ENCODE results near the gene ZFPM1. TPM values are rescaled to one million over a fixed set of nuclear protein-coding genes. Genes with fewer than 3 reads are reported as not detected.

ZFPM1 gene
- total and polyA plus RNA-seq, 7 donors: 0.43 to 2.9 (median 2.3) TPM

DNA sequence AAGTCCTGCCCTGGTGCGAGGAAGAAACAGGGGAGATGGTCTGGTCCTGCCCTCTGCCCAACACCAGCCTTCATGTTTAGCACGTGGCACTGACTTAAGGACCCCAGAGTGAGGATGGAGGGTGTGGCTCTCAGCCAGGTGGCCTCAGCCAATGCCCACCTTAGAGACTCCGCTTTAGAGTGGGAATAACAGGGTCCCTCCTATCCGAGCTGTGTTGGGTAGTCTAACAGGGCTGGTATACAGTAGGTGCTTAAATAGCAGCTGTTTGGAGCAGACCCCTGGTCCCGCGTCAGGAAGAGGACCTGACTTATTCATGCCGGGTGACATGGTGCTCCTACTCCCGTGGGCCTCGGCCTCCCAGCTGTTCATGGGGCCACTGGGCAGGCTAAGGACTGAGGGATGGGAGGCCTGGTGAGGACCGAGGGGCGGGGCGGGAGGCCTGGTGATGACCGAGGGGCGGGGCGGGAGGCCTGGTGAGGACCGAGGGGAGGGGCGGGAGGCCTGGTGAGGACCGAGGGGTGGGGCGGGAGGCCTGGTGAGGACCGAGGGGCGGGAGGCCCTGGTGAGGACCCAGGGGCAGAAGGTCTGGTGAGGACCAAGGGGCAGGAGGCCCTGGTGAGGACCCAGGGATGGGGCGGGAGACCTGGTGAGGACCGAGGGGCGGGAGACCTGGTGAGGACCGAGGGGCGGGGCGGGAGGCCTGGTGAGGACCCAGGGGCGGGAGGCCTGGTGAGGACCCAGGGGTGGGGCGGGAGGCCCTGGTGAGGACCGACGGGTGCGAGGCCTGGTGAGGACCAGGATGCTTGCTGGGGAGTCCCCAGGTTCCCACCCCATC is 7.6 kb downstream of the ZFPM1 start:
- intact Hi-C loops (cut with DNase I): no loop called here
- TF ChIP-seq, protein P1, sequence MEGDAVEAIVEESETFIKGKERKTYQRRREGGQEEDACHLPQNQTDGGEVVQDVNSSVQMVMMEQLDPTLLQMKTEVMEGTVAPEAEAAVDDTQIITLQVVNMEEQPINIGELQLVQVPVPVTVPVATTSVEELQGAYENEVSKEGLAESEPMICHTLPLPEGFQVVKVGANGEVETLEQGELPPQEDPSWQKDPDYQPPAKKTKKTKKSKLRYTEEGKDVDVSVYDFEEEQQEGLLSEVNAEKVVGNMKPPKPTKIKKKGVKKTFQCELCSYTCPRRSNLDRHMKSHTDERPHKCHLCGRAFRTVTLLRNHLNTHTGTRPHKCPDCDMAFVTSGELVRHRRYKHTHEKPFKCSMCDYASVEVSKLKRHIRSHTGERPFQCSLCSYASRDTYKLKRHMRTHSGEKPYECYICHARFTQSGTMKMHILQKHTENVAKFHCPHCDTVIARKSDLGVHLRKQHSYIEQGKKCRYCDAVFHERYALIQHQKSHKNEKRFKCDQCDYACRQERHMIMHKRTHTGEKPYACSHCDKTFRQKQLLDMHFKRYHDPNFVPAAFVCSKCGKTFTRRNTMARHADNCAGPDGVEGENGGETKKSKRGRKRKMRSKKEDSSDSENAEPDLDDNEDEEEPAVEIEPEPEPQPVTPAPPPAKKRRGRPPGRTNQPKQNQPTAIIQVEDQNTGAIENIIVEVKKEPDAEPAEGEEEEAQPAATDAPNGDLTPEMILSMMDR (IDR thresholded peaks at IDR 0.05): no peak
- H3K9me3 ChIP-seq: no peaks in the 10 kb centered on the region
- 82 to 86% (median 82%) methylated on average over 10 to 31 of the region's 32 CpGs for WGBS, 3 donors
- no peaks in the 10 kb centered on the region for H3K36me3 ChIP-seq (ENCODE audit: insufficient read depth in 1 of 2, low read depth in 1 of 2)
- no peak for DNase-seq
- no peak overlapping the region for H3K4me3 ChIP-seq
- peaks cover 5% of the 10 kb centered on the region for H3K4me1 ChIP-seq
- ATAC-seq: no peak
- no peak overlapping the region for H3K27ac ChIP-seq
- peaks cover 0 to 30% (median 9%) of the 10 kb centered on the region in 3 donors for H3K27me3 ChIP-seq (ENCODE audit: insufficient read depth in 3 of 3, low read length in 2 of 3)

DNA sequence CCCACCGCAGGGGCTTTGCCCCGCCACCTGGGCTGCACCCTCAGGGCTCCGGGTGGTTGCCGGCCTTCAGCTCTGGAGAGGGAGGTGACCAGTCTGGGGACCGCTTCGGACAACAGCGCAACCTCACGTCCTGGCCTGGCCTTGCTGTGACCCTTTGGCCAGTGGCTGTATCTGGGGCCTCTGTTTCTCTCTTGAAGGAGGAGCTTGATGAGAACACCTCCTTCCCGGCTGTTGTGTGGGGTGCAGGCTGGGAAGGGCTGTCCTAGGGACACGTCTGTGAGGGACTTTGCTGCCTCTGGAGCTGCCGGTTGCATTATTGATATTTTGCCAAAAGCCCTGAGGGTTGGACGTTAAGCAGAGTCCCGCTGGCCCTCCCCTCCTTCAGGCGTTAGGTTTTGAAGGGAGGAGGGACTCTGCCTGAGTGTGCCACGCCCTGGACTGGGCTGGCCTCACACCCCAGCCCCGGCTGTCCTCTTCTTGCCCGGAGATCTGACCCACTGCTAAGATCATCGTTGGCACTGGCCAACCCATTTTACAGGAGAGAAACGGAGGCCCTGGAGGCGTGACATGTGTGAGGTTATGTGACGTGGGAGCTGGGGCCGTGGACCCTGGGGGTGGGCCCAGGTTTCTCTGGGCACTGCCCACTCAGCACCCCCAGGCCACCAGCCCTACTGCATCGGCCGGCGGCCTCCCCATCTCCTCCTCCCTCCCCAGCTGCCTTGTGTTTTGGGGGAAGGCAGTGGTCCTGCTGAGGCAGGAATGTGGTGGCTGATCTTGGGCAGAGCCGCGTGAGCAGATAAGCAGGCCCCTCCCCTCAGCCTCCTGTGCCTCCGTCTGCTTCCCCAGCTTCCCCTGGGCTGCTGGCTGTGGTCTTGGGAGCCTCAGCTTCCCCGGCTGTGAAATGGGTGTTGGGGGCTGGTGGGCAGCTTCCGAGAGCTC is 8.5 kb downstream of the ZFPM1 start:
- DNase-seq: no peak
- TF ChIP-seq, protein P1 (IDR thresholded peaks at IDR 0.05): no peak
- no peaks in the 10 kb centered on the region for H3K4me1 ChIP-seq

DNA sequence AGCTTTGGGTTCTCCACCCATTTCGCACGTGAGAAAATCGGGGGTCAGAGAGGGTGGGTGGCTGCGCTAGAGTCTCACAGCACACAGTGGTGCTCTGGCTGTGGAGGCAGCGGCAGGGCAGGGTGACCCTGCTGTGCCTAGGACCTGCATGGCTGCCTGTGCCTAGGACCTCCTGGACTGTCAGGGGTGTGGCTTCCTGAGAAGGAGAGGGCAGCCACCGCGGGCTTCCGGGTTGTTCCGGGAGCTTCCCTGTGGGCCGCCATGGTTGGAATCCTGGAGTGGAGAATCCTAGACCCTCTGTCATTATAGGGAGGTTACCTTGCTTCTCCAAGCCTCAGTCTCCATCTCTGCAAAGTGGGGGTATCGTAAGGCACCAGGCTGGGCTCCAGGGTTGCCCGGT is 9.3 kb downstream of the ZFPM1 start:
- Histone ChIP-seq H3K36me3 (ENCODE audit: insufficient read depth in 1 of 2, low read depth in 1 of 2) (no peaks in the 10 kb centered on the region), H3K4me1 (no peaks in the 10 kb centered on the region), H3K9me3 (no peaks in the 10 kb centered on the region), H3K27me3 (ENCODE audit: insufficient read depth in 3 of 3, low read length in 2 of 3) (peaks cover 0 to 26% (median 5%) of the 10 kb centered on the region in 3 donors), H3K4me3 (no peak overlapping the region), H3K27ac (no peak overlapping the region)
- 67 to 78% (median 69%) methylated on average over 12 of the region's 12 CpGs for WGBS, 3 donors
- intact Hi-C loops (cut with DNase I): no loop called here
- no peak for DNase-seq
- ATAC-seq: no peak
- TF ChIP-seq, protein P1 (IDR thresholded peaks at IDR 0.05): no peak

More for the DNA sequence above, 8.5 kb downstream of the ZFPM1 start:
- intact Hi-C loops (cut with DNase I): no loop called here
- no peaks in the 10 kb centered on the region for H3K9me3 ChIP-seq
- no peak overlapping the region for H3K27ac ChIP-seq
- H3K36me3 ChIP-seq (ENCODE audit: insufficient read depth in 1 of 2, low read depth in 1 of 2): no peaks in the 10 kb centered on the region
- peaks cover 0 to 27% (median 5%) of the 10 kb centered on the region in 3 donors for H3K27me3 ChIP-seq (ENCODE audit: insufficient read depth in 3 of 3, low read length in 2 of 3)
- H3K4me3 ChIP-seq: no peak overlapping the region
- WGBS, 3 donors: 56 to 72% (median 66%) methylated on average over 21 to 30 of the region's 30 CpGs
- ATAC-seq: no peak

DNA sequence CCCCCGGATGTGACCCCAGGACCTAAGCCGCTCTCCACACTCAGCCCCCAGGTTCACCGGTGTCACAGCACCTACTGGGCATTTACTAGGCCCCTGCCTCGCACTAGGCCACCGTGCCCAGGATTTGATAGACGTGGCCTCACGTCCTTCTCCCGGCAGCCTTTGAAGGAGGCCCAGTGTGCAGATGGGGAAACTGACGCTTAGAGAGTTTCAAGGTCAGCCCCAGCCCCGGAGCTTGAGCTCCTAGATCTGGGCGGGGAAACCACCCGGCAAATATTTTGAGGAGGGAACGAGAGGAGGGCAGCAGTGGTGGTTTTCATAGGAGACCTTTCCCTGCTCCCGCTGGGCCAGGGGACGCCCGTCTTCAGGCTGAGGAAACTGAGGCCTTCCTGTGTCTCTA is 10.3 kb downstream of the ZFPM1 start:
- H3K4me1 ChIP-seq: no peaks in the 10 kb centered on the region
- no peaks in the 10 kb centered on the region for H3K9me3 ChIP-seq
- no peak overlapping the region for H3K27ac ChIP-seq
- no peak overlapping the region for H3K4me3 ChIP-seq
- H3K36me3 ChIP-seq (ENCODE audit: insufficient read depth in 1 of 2, low read depth in 1 of 2): no peaks in the 10 kb centered on the region
- TF ChIP-seq, protein P1 (IDR thresholded peaks at IDR 0.05): no peak
- no peak for ATAC-seq
- DNase-seq: no peak
- 91 to 96% (median 95%) methylated on average over 16 of the region's 16 CpGs for whole genome bisulfite sequencing, 3 donors
- intact Hi-C loops (cut with DNase I): no loop called here
- peaks cover 0 to 19% (median 5%) of the 10 kb centered on the region in 3 donors for H3K27me3 ChIP-seq (ENCODE audit: insufficient read depth in 3 of 3, low read length in 2 of 3)
